HepG2 (cell line): Measurements from ENCODE around the gene KCNT1. TPM values are rescaled to one million over a fixed set of nuclear protein-coding genes. Genes with fewer than 3 reads are reported as not detected.

Source experiments
- ATAC-seq: fragments of 200-7000 bp; cut with Tn5 transposase; 3 replicates; pipeline ENCODE4 v1.9.1; 2020; ENCODE audit warnings: mild to moderate bottlenecking, moderate library complexity
- BruUV-seq: library from RNA; stranded (reverse); fragments of 400-500 nt; replicated peaks from 2 replicates; lab custom pipeline; 2021; lab: Mats Ljungman, UMichigan
- CTCF ChIA-PET: fragments of 300-600 bp; formaldehyde crosslinking; extraction: SDS; loops from one replicate; lab custom pipeline; 2021; ENCODE audit warnings: low total read pairs, inconsistent platforms, low intra/inter-chr PET ratio; lab: Yijun Ruan, JAX
- POLR2A ChIA-PET: fragments of 350-600 bp; sonication (Branson Sonifier 250); formaldehyde crosslinking; loops from one replicate; lab custom pipeline; 2020; ENCODE audit warnings: antibody characterized with exemption, inconsistent platforms; lab: Yijun Ruan, JAX
- DNase-seq: peaks from one replicate; pipeline ENCODE4 v3.0.0-alpha.2; 2015; ENCODE audit warnings: low spot score
- FAIRE-seq: peaks from 3 replicates; lab custom pipeline; 2011; peaks lifted over from hg19 to GRCh38; lab: Jason Lieb, UNC
- H2AFZ ChIP-seq: one replicate; pipeline ENCODE4 v1.6.1; 2011; ENCODE audit warnings: low read length, inconsistent platforms
- H3K27ac ChIP-seq: fragments of 300-600 bp; 3 replicates; pipeline ENCODE4 v1.8.0; 2011; ENCODE audit warnings: mixed run types, mild to moderate bottlenecking, mixed read lengths, low read length, inconsistent platforms; ENCODE audit not compliant: insufficient read depth; ENCODE audit errors: extremely low read length
- H3K27me3 ChIP-seq, 2 experiments: fragments of 200-600 bp in 1 of 2; 2 replicates in 1 of 2; 3 replicates in 1 of 2; pipeline versions ENCODE4 v1.6.0 to v1.8.0; 2011; ENCODE audit warnings: low read length in 2 of 2, mild to moderate bottlenecking in 2 of 2, moderate library complexity in 2 of 2, inconsistent platforms in 1 of 2; ENCODE audit not compliant: insufficient read depth in 2 of 2, control insufficient read depth in 1 of 2
- H3K36me3 ChIP-seq, 2 experiments: fragments of 200-600 bp in 1 of 2; replicated peaks in 1 of 2; 2 replicates in 1 of 2; 3 replicates in 1 of 2; pipeline versions ENCODE4 v1.5.1 to v1.8.0; 2011; ENCODE audit warnings: low read length in 2 of 2, inconsistent platforms in 1 of 2; ENCODE audit not compliant: insufficient read depth in 2 of 2, control insufficient read depth in 1 of 2
- H3K4me1 ChIP-seq: 2 replicates; pipeline ENCODE4 v1.5.1; 2012; ENCODE audit warnings: low read length, inconsistent platforms; ENCODE audit not compliant: insufficient read depth
- H3K4me2 ChIP-seq: 2 replicates; pipeline ENCODE4 v1.6.0; 2011; ENCODE audit warnings: low read depth, low read length, inconsistent platforms
- H3K4me3 ChIP-seq, 3 experiments: fragments of 200-600 bp in 1 of 3; sonication (generic), shearing (Covaris generic) in 1 of 3; replicated peaks in 1 of 3; 2 replicates each; pipeline ENCODE4 v1.5.1; 2011 to 2016; ENCODE audit warnings: low read length in 3 of 3, inconsistent platforms in 2 of 3, low read depth in 2 of 3, mild to moderate bottlenecking in 2 of 3, control low read depth in 1 of 3, mixed read lengths in 1 of 3; ENCODE audit not compliant: insufficient read depth in 1 of 3
- H3K79me2 ChIP-seq: one replicate; pipeline ENCODE4 v1.6.1; 2011; ENCODE audit warnings: low read length, inconsistent platforms; ENCODE audit not compliant: insufficient read depth
- H3K9ac ChIP-seq: 2 replicates; pipeline ENCODE4 v1.6.0; 2011; ENCODE audit warnings: mild to moderate bottlenecking, low read depth, low read length, inconsistent platforms; ENCODE audit not compliant: insufficient read depth
- H3K9me3 ChIP-seq: 2 replicates; pipeline ENCODE4 v1.5.1; 2012; ENCODE audit warnings: mild to moderate bottlenecking, low read length
- H4K20me1 ChIP-seq: 2 replicates; pipeline ENCODE4 v1.6.0; 2011; ENCODE audit warnings: inconsistent platforms, mild to moderate bottlenecking, low read length, moderate library complexity; ENCODE audit not compliant: insufficient read depth
- BCL6 ChIP-seq: IDR thresholded peaks from 2 replicates; pipeline ENCODE4 v1.6.1; 2016; ENCODE audit warnings: missing genetic modification reagents, missing compliant biosample characterization
- BRCA1 ChIP-seq: sonication (generic); formaldehyde crosslinking; IDR thresholded peaks from 2 replicates; pipeline ENCODE4 v1.4.0; 2020; ENCODE audit warnings: missing genetic modification reagents
- KLF15 ChIP-seq: sonication (generic); formaldehyde crosslinking; IDR thresholded peaks from 2 replicates; pipeline ENCODE4 v1.8.1; 2023; ENCODE audit warnings: borderline replicate concordance, mild to moderate bottlenecking, inconsistent platforms, missing genetic modification reagents, mixed read lengths
- SATB2 ChIP-seq: sonication (generic); formaldehyde crosslinking; IDR thresholded peaks from 2 replicates; pipeline ENCODE4 v1.5.0; 2020; ENCODE audit warnings: missing genetic modification reagents
- TAF1 ChIP-seq: sonication (generic); formaldehyde crosslinking; IDR thresholded peaks from 2 replicates; pipeline ENCODE4 v1.4.0; 2020; ENCODE audit warnings: missing genetic modification reagents
- ZNF577 ChIP-seq: sonication (generic); formaldehyde crosslinking; IDR thresholded peaks from 2 replicates; pipeline ENCODE4 v1.4.0; 2020; ENCODE audit warnings: mild to moderate bottlenecking, low read depth, missing genetic modification reagents, borderline replicate concordance
- WGBS: methylation state at CpG from one replicate; pipeline ENCODE4 v1.1.6; 2017; ENCODE audit warnings: low lambda C conversion rate; 5-methylcytosine and 5-hydroxymethylcytosine counted together
- in situ Hi-C: cut with HindIII; loops from 2 replicates; pipeline ENCODE4 v1.10.0; 2017; ENCODE audit warnings: low pct_unique_long_range_greater_than_20kb; ENCODE audit not compliant: extremely low pct_ligation_motif_present
- intact Hi-C: fragments of 100-400 bp; cut with micrococcal nuclease; formaldehyde crosslinking; loops from one replicate; pipeline ENCODE4 v1.10.0; 2022; ENCODE audit not compliant: unreplicated experiment
- polyA plus RNA-seq, 8 experiments: library from polyadenylated mRNA; depleted of rRNA in 3 of 8; stranded (reverse) in 7 of 8; unstranded in 1 of 8; fragments of >200 nt; fragmentation: Illumina TruSeq in 4 of 8; extraction: Trizol in 4 of 8; gene quantifications; 2 replicates each; pipeline versions ENCODE4 v1.2.1 to v1.2.3, GENCODE V29; 2011 to 2016; ENCODE audit warnings: low read depth in 4 of 8, missing spikeins in 1 of 8, mixed read lengths in 1 of 8; ENCODE audit not compliant: insufficient read depth in 1 of 8
- total RNA-seq, 5 experiments: library from RNA; depleted of rRNA; stranded (reverse); fragments of >200 nt; fragmentation: Illumina TruSeq; extraction: Trizol; gene quantifications; 2 replicates each; pipeline ENCODE4 v1.2.3, GENCODE V29; 2016; ENCODE audit warnings: low read depth in 1 of 5
- TF ChIP-seq, protein P1 (sequence below): sonication (generic); formaldehyde crosslinking; IDR thresholded peaks from 2 replicates; pipeline ENCODE4 v1.4.0; 2020; ENCODE audit warnings: missing genetic modification reagents, borderline replicate concordance
- TF ChIP-seq, protein P2 (sequence below): sonication (generic); formaldehyde crosslinking; IDR thresholded peaks from 2 replicates; pipeline ENCODE4 v1.8.0; 2022; ENCODE audit warnings: mild to moderate bottlenecking, missing genetic modification reagents, moderate library complexity

KCNT1 gene
- total and polyA plus RNA-seq, 2 of the 13 experiments (the other 11 are each of a cell fraction or from before 2014, with no cell fraction given), result not detected

DNA sequence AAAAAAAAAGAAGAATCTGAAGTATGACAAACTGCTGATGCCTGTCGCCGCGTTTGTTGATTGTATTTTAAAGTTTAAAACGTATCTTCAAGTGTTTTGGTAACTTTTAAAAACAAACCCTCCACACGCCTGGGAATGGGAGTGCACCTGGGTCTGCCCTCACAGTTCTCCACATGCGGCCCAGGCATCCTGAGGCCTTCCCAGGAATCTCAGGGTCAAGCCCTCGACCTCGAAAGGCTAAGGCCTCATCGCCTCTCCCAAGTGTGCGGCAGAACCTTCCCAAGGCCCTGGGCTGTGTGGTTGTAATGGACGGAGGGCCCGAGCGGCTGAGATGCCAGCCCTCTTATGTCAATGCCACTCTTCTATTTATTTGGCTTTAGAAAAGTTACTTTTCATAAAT, 111.0 kb downstream of the KCNT1 start:
- no peaks in the 10 kb centered on the region for H3K27me3 ChIP-seq
- POLR2A ChIA-PET, result no interaction called here
- intact Hi-C loops, result no loop called here
- H3K4me1 ChIP-seq, result no peaks in the 10 kb centered on the region
- no peak overlapping the region for H3K4me2 ChIP-seq
- no peak for DNase-seq
- no peak for ATAC-seq
- no TSS peak for BruUV-seq
- no peak overlapping the region for H3K27ac ChIP-seq
- CTCF ChIA-PET, result no interaction called here
- H3K9me3 ChIP-seq, result no peaks in the 10 kb centered on the region
- H3K79me2 ChIP-seq, result no peaks in the 10 kb centered on the region
- FAIRE-seq, result no peak
- 93% methylated on average over 13 of the region's 13 CpGs for WGBS
- H3K36me3 ChIP-seq, result peaks cover 21 to 73% of the 10 kb centered on the region in 2 experiments; a peak in 4 of 5 replicates
- TF ChIP-seq, protein P1, sequence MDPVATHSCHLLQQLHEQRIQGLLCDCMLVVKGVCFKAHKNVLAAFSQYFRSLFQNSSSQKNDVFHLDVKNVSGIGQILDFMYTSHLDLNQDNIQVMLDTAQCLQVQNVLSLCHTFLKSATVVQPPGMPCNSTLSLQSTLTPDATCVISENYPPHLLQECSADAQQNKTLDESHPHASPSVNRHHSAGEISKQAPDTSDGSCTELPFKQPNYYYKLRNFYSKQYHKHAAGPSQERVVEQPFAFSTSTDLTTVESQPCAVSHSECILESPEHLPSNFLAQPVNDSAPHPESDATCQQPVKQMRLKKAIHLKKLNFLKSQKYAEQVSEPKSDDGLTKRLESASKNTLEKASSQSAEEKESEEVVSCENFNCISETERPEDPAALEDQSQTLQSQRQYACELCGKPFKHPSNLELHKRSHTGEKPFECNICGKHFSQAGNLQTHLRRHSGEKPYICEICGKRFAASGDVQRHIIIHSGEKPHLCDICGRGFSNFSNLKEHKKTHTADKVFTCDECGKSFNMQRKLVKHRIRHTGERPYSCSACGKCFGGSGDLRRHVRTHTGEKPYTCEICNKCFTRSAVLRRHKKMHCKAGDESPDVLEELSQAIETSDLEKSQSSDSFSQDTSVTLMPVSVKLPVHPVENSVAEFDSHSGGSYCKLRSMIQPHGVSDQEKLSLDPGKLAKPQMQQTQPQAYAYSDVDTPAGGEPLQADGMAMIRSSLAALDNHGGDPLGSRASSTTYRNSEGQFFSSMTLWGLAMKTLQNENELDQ, result no peak
- TF ChIP-seq, protein P2, sequence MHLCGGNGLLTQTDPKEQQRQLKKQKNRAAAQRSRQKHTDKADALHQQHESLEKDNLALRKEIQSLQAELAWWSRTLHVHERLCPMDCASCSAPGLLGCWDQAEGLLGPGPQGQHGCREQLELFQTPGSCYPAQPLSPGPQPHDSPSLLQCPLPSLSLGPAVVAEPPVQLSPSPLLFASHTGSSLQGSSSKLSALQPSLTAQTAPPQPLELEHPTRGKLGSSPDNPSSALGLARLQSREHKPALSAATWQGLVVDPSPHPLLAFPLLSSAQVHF (CRISPR knock-in tag), result no peak
- TF ChIP-seq, all 625 proteins: peak for 0
- no peak overlapping the region for H3K9ac ChIP-seq
- no peak overlapping the region for H2AFZ ChIP-seq
- H4K20me1 ChIP-seq, result no peaks in the 10 kb centered on the region
- H3K4me3 ChIP-seq, result no peak overlapping the region
- in situ Hi-C loops, result no loop called here

DNA sequence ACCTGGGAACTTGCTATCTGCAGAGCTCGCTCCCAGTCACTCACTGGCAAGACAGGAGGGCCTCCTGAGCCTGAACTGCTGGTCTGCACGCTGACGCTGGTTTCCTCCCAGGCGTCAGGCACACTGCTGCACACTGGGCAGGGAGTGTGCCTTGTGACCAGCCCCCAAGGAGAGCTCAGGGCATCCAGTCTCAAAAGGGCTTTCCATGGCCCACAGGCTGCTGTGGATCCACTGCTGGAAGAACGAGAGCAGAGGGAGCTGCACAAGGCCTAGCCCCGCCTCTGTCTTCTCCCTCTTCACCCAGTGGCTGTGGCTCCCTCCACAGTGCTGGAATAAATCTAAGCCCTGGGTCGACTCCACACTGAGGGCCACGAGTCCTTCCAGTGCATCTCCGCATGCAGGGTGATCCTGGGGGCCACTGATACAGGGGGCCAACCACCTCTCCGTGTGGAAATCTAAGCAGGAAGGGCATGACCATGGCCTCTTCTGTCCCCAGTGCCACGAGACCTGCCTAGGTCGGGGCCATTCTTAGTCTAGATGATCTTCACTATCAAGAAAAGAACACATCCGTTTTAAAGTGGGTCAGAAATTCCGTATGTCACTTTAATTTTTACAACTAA, 111.8 kb downstream of the KCNT1 start:
- no TSS peak for BruUV-seq
- TF ChIP-seq BCL6 (CRISPR knock-in tag) (no peak), SATB2 (CRISPR knock-in tag) (no peak), BRCA1 (CRISPR knock-in tag) (no peak), KLF15 (CRISPR knock-in tag) (no peak), ZNF577 (no peak), TAF1 (CRISPR knock-in tag) (no peak)
- TF ChIP-seq, all 625 proteins: peak for 0
- Histone ChIP-seq H3K4me2 (no peak overlapping the region), H3K36me3 (peaks cover 21 to 81% of the 10 kb centered on the region in 2 experiments; a peak in 4 of 5 replicates), H2AFZ (no peak overlapping the region), H3K9me3 (no peaks in the 10 kb centered on the region), H3K9ac (no peak overlapping the region), H3K27ac (no peak overlapping the region), H3K79me2 (no peaks in the 10 kb centered on the region), H4K20me1 (no peaks in the 10 kb centered on the region), H3K4me1 (no peaks in the 10 kb centered on the region), H3K4me3 (no peak overlapping the region), H3K27me3 (no peaks in the 10 kb centered on the region)
- DNase-seq, result no peak
- in situ Hi-C loops, result no loop called here
- no peak for ATAC-seq
- CTCF ChIA-PET, result no interaction called here
- WGBS, result 89% methylated on average over 9 of the region's 14 CpGs
- POLR2A ChIA-PET, result no interaction called here
- no peak for FAIRE-seq
- intact Hi-C loops, result no loop called here
